ENCODE results near the gene MTHFD1L. TPM values are rescaled to one million over a fixed set of nuclear protein-coding genes. Genes with fewer than 3 reads are reported as not detected.

MTHFD1L gene
- total and polyA plus RNA-seq, 2 of the 4 experiments (the other 2 are of a cell fraction) = 43.5 to 53.2 TPM

DNA sequence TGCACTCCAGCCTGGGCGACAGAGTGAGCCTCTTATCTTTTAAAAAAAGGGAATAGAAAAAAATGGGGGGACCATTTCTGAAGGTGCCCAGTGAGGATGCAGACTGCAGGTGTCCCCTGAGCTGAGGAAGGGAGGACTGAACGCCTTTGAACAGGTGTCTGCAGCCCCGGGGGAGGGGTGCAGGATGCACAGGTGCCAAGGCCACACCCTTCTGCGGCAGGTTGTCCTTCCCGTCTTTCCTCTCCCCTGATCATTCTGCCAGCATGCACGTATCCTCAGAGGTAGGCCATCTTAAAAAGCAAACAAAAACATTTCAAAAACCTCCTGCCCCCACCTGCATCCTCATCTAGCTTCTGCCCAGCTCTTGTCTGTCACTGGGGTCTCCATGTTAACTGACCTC is 101.3 kb downstream of the MTHFD1L start:
- H2AK5ac ChIP-seq (ENCODE audit: low read depth, low read length) = no peak overlapping the region
- H3K36me3 ChIP-seq (ENCODE audit: control insufficient read depth, insufficient read depth, low read length) = peaks cover 53% of the 10 kb centered on the region
- no peak overlapping the region for H2BK5ac ChIP-seq (ENCODE audit: low read depth, low read length, poor library complexity, severe bottlenecking)
- H2BK120ac ChIP-seq (ENCODE audit: low read depth, low read length) = no peak overlapping the region
- peaks cover 7% of the 10 kb centered on the region for H3K9me1 ChIP-seq (ENCODE audit: insufficient read depth, low read length)
- CTCF ChIA-PET = no interaction called here
- no peak overlapping the region for H2AFZ ChIP-seq (replicated peaks; ENCODE audit: low read length, poor library complexity)
- TF ChIP-seq CEBPB (IDR thresholded peaks at IDR 0.05; ENCODE audit: low read depth, low read length) (no peak), RFX5 (IDR thresholded peaks at IDR 0.05; ENCODE audit: low read depth, low read length) (no peak), NFE2L2 (IDR thresholded peaks at IDR 0.05; ENCODE audit: low read depth, low read length) (no peak), MXI1 (IDR thresholded peaks at IDR 0.05; ENCODE audit: borderline replicate concordance, low read depth, low read length) (no peak), CHD1 (IDR thresholded peaks at IDR 0.05; ENCODE audit: low read depth, low read length) (no peak), MAZ (IDR thresholded peaks at IDR 0.05; ENCODE audit: borderline replicate concordance, low read depth, low read length) (no peak), SMC3 (IDR thresholded peaks at IDR 0.05; ENCODE audit: low read depth, low read length) (no peak), FOS (IDR thresholded peaks at IDR 0.05; ENCODE audit: low read depth, low read length) (no peak), MAFK (IDR thresholded peaks at IDR 0.05; ENCODE audit: low read depth, low read length) (no peak), RAD21 (IDR thresholded peaks at IDR 0.05; ENCODE audit: low read length) (no peak), BHLHE40 (IDR thresholded peaks at IDR 0.05; ENCODE audit: low read depth, low read length) (no peak)
- TF ChIP-seq, protein P1, sequence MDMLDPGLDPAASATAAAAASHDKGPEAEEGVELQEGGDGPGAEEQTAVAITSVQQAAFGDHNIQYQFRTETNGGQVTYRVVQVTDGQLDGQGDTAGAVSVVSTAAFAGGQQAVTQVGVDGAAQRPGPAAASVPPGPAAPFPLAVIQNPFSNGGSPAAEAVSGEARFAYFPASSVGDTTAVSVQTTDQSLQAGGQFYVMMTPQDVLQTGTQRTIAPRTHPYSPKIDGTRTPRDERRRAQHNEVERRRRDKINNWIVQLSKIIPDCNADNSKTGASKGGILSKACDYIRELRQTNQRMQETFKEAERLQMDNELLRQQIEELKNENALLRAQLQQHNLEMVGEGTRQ (IDR thresholded peaks at IDR 0.05; ENCODE audit: low read depth, low read length) = no peak
- TF ChIP-seq, protein P2, sequence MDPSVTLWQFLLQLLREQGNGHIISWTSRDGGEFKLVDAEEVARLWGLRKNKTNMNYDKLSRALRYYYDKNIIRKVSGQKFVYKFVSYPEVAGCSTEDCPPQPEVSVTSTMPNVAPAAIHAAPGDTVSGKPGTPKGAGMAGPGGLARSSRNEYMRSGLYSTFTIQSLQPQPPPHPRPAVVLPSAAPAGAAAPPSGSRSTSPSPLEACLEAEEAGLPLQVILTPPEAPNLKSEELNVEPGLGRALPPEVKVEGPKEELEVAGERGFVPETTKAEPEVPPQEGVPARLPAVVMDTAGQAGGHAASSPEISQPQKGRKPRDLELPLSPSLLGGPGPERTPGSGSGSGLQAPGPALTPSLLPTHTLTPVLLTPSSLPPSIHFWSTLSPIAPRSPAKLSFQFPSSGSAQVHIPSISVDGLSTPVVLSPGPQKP (IDR thresholded peaks at IDR 0.05; ENCODE audit: borderline replicate concordance, low read depth, low read length) = no peak
- POLR2A ChIA-PET (ENCODE audit: unreplicated experiment) = no interaction called here
- no peak overlapping the region for H3K14ac ChIP-seq (replicated peaks; ENCODE audit: low read depth, low read length)
- no peak overlapping the region for H4K8ac ChIP-seq (ENCODE audit: low read depth in 2 of 2, low read length in 2 of 2)
- no peaks in the 10 kb centered on the region for H3K27me3 ChIP-seq (ENCODE audit: control insufficient read depth, insufficient read depth, low read length)
- no peaks in the 10 kb centered on the region for H3K9me3 ChIP-seq (ENCODE audit: control insufficient read depth, insufficient read depth, low read length)
- H3K4me3 ChIP-seq (ENCODE audit: insufficient read depth, low read depth, low read length) = no peak overlapping the region
- no peak overlapping the region for H3K4ac ChIP-seq (ENCODE audit: low read depth, low read length)
- no peak overlapping the region for H4K5ac ChIP-seq (ENCODE audit: low read depth, low read length)
- peaks cover 4% of the 10 kb centered on the region; the same call in 1 of the 2 replicates for H3K4me1 ChIP-seq (ENCODE audit: control insufficient read depth, insufficient read depth, low read length)
- H3K9ac ChIP-seq (ENCODE audit: low read depth, low read length) = no peak overlapping the region
- ATAC-seq (ENCODE audit: low read depth) (no peak), DNase-seq (no peak)
- H4K20me1 ChIP-seq (ENCODE audit: insufficient read depth, low read length) = no peaks in the 10 kb centered on the region
- no peak overlapping the region for H2BK15ac ChIP-seq (ENCODE audit: low read depth, low read length)
- H3K27ac ChIP-seq (ENCODE audit: insufficient read depth, low read length) = no peak overlapping the region
- H3K4me2 ChIP-seq (ENCODE audit: low read depth, low read length) = no peak overlapping the region
- intact Hi-C loops (cut with micrococcal nuclease) = no loop called here
- no peak overlapping the region for H3K23ac ChIP-seq (ENCODE audit: low read depth, low read length)
- in situ Hi-C loops (cut with MboI; ENCODE audit: low sequenced_read_pairs) = no loop called here
- peaks cover 3 to 11% of the 10 kb centered on the region in 2 experiments; a peak in 3 of 4 replicates for H3K79me1 ChIP-seq (ENCODE audit: low read depth in 1 of 2, low read length in 2 of 2)
- no peak overlapping the region for H2AK9ac ChIP-seq (replicated peaks; ENCODE audit: low read depth, low read length, poor library complexity)
- H4K91ac ChIP-seq (ENCODE audit: insufficient read depth, low read depth, low read length) = no peak overlapping the region
- no peak overlapping the region for H3K56ac ChIP-seq (ENCODE audit: extremely low read depth, insufficient read depth, low read length)
- H2BK20ac ChIP-seq (ENCODE audit: low read depth, low read length) = no peak overlapping the region
- WGBS, 2 experiments (ENCODE audit: extremely low coverage in 2 of 2, insufficient read length in 1 of 2) = no CpG with 5 or more reads among the region's 6 CpGs
- dilution Hi-C loops (cut with HindIII; ENCODE audit: low sequenced_read_pairs, unreplicated experiment) = no loop called here
- no peak overlapping the region for H3K18ac ChIP-seq (ENCODE audit: low read depth, low read length)
- BruUV-seq (replicated peaks) = no TSS peak
